NCI-H345 (cell line): ENCODE data around the gene TCP11.

Experiments
- DNase-seq: peaks from one replicate; lab custom pipeline; 2025; lab: John Stamatoyannopoulos, UW

The TCP11 gene

DNA sequence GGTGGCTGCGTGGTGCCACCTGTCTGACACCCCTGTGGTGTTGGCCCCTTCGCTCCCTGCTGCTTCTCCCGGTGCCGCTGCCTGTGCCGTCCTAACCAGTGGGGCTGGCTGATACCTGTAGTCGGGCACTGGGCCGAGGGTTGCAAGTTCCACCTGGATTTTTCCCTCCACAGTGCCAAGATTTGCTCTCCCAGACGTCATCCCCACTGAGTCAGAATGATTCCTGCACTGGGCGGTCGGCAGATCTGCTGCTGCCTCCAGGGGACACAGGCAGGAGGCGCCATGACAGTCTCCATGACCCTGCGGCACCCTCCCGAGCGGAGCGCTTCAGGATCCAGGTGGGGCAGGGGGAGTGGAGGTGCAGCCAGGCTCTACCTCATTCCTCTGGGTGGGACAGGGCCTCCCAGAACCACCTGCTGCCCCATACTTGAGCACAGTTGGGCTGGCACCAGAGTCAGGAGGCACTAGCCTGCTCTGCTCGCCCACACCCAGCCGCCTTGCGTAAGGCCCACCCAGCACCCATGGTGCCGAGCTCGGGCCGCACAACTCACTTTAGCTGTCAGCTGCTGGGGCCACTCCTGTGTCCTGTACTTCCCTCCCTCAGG lies 60.2 kb downstream of the TCP11 start:
- no peak for DNase-seq

DNA sequence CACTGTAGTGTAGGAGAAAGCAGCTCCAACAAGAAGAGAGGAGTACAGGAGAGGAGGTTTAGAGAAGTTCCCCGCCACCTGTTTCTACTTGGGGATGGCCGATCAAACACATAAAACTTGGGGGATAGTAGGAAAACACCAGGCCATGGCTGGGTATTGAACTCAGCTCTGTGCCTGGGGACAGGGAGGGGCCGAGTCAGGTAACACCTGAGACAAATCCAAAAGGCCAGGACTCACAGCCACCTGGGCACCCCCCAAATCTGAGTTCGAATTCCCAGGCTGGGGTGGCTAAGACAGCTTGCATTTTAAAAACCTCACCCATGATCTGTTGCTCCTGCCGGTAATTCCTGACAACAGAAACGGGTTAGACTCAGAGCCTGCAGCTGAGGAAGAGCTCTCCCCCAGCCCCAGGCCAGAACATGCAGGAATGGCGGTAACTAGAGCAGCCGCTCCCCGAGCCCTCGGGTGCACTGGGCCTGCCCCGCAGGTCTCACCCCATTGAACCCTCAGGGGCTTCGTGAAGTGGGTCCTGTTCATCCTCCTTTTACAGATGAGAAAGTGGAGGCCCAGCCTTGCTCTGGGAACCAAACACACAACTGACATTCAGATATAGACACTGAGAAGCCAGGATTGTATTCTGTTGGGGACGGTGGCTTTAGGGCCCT lies 61.0 kb downstream of the TCP11 start:
- no peak for DNase-seq

DNA sequence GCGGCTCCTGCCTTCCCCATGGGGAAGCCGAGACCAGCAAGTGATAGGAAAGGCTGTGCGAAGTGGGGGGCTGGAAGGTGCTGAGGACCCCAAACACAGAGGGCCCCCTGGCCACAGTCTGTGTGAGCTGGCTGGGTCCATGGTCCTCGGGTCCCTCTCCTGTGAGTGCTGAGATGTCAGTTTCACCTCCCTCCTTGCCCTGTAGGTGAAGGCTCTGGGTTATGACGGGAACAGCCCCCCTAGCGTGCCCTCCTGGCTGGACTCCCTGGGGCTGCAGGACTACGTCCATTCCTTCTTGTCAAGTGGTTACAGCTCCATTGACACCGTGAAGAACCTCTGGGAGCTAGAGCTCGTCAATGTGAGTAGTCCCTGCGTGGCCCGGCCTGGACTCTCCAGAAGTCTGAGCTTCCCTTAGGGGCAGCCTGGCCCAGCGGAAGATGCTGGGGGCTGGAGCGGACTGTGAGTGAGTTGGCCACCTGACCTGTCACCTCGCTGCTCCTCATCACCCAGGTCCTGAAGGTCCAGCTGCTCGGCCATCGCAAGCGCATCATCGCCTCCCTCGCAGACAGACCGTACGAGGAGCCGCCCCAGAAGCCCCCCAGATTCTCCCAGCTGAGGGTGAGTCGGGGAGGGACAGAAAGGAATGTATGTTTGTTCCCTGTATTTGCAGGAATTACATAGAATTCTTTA lies 61.7 kb downstream of the TCP11 start:
- no peak for DNase-seq

DNA sequence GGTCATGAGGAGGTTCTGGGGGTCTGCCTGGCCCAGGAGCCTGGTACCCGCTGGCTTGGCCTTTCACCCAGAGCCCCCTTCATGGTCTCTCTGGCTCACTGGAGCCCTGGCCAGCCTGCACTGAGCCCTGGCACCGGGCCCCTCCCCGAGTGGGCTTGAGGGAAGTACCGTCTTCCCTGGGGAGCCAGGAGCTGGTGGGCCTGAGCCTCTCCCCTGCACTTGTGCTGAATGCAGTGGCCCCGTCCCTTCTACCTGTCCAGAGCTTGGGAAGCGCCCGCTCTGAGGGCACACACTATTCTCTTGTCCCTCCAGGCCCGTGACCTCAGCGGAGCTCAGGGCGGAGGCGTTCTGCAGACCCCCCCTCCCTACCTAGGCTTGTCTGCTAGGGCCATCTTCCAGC lies 62.2 kb downstream of the TCP11 start:
- no peak for DNase-seq

DNA sequence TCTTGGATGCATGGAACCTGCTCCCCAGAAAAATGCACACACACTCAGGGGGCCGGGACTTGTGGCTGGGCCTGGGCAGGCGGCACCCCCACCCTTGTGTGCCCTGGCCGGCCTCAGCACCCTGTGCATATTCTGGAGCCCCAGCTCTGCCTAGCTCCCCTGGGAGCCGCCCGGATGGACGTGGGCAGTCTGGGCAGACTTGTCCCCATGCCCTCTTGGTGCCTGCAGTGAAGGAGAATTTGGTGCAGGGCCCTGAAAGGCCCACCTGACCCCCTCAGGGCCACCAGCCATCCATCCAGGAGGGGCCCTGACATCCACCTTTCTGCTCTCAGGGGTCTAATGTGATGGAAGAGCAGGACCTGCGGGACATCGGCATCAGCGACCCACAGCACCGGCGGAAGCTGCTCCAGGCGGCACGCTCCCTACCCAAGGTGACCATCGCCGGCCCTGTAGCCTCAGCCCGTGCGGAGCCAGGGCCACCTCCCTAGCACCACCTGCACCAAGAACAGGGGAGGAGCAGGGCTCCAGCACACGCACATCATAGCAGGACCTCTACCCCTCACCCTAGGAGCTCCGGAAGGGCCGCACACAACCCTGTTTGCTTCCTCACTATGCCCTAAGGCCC lies 62.8 kb downstream of the TCP11 start:
- DNase-seq = no peak

DNA sequence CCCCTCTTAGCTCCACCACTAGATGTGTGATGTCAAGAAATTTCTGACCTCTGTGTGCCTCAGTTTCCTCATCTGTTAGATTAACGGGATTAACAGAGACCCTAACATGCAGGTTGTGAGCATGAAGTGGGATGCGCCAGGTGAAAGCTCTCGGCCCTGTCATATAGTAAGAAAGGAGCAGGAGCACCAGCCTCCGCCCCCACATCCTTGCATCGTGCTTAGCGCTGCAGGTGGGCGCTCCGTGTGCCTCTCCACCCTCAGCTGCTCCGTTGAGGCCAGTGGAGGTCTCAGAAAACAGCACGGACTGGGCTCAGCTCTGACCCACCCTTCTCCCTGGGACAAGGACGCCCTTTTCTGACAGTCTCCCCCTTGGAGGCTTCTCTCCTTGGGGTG lies 63.4 kb downstream of the TCP11 start:
- DNase-seq = no peak

DNA sequence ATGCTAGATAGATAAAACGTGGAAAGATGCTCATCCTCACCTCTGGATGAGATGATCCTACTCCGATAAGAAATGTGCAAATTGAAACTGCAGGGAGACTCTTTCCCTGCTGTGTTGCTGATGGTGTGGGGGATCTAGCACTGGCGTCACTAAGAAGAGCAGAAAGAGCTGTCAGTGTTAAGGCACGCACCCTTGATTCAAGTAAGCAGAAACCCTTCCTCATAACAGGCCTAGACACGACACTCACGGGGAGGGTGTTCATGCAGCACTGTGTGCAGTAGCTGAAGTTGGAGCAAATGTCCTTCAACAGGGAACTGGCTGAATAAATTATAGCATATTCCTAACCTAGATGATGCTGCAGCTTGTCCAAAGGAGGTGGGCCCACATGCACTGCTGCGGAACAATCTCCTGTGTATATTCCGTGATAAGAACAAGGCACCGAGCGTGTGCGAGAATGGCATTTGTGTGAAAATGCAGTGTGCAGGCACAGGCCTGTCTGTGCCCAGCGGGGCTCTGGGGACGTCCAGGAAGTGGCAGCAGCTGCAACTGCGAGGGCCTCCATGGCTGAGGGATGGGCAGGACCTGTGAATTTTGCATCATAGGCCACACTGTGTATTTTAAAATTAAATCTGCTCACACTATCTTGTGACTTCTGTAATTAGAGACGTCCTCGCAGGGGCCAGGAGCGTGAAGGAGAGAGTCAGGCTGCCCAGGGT lies 64.0 kb downstream of the TCP11 start:
- peak; percentile 80 for DNase-seq

DNA sequence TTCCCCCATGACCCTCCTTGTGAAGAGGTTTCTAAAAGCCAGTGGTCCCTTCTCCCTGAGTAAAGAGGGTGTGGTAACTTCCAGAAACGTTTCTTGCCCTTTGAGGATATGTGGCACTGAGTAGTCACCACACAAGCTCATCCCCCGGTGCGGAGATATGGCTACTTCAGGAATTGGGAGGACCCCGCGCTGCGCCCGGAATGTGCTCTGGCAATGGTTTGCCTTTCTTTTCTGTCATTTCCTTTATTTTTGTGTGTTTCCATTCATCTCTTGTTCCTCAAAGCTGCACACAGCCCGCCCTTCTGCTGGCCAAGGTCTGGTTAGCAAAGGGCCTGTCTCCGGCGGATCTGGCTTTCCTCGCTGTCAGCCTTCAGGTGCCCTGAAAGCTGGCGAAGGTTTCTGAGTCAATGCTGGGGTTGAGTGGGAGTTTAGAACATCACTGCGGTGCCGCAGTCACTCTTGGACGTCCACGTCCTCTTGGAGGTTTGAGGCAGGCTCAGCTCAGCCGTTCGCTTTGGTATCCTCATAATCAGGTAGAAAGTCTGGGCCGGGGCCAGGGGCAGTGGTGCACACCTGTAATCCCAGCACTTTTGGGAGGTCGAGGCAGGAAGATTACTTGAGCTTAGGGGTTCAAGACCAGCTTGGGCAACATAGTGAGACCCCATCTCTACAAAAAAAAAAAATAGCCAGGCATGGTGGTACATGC lies 67.2 kb downstream of the TCP11 start:
- DNase-seq = no peak

DNA sequence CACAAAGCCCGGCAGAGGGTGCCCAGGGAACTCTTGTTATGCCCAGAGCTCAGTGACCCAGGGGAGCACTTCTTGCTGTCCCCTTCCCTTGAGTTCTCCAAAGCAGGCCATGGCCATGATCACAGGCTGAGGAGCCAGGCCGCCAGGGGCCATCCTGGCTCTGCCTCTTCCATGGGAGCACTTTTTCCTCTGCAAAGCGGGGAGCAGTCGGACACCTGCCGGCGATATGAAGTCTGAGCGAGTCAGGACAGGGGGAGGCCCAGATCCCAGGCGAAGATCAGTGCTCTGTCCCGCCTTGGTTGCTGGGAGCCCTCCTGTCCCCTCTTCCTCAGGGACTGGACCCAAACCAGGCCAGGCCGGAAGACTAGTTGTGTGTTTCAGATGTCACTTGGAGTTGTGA lies 67.9 kb downstream of the TCP11 start:
- no peak for DNase-seq

DNA sequence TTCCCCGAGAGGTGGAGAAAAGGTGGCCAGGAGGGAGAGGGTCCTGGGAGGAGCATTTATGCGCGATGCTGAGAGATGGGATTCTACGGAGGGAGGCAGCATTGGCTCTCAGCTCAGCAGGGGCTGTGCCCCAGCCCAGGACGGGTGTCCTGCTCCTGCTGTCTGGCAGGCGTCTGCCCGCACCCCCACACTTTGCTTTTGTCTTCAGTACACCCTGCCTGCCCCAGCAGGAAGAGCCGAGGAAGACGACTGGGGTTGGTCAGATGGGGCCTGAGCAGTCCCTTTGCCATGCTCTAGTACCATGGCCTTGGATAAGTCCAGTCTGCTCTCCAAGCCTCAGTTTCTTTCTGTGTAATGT lies 68.5 kb downstream of the TCP11 start:
- no peak for DNase-seq

DNA sequence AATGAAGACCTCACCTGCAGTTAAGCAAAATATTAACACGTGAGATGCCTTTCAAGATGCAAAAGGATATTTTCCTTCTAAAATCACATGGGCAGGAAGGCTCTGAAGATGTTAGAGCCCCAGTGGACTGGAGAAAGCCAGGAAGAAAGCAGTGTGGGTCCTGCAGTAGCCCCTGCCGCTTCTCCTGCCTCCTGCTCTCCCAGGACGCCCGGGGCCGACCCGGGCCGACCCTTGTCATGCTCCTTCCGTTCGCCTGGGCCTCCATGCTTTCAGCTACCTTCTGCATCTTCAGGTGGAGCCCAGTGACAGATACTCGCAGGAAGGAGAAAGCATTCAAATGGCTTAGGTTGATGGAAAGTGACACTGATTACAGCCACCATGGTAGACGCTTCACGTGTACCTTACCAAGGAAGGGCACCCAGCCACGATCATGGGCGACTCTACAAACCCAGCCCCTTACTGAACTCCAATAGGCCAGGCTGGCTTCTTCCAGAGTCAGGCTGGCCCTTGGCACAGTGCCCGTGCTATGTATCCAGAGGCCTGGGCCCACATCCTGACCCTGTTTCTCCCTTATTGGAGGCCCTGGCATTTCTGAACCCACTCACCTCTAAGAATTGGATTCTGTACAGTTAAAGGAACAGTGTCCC lies 69.0 kb downstream of the TCP11 start:
- DNase-seq = no peak

DNA sequence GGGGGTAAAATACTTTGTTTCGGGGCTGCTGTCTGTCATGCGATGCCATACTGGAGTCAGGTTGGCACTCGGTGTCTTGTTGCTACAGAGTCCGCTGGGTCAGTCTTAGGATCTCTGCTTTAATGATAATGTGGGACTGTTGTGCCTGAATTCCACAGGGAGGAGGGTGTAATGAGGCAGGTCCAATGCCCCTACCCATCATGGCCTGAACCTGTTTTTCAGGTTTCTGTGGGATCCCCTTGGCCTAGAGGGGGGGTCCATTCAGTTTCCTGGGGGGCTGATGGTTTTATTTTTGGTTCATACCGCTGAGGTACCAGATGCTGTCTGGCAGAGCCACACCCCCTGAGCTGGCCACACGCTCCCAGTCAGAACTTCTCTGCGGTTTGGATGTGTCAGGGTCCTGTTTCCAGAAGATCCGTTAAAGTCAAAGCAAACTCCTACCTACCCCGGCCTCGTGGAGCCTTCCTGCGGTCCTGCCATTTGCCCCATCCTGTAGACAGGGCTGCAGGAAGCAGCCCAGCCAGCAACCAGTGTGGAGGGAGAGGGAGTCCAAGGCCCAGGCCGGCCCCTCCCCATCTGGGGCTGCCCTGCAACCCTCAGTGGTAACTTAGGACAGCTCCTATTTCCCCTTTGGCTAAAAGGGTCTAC lies 69.7 kb downstream of the TCP11 start:
- no peak for DNase-seq

DNA sequence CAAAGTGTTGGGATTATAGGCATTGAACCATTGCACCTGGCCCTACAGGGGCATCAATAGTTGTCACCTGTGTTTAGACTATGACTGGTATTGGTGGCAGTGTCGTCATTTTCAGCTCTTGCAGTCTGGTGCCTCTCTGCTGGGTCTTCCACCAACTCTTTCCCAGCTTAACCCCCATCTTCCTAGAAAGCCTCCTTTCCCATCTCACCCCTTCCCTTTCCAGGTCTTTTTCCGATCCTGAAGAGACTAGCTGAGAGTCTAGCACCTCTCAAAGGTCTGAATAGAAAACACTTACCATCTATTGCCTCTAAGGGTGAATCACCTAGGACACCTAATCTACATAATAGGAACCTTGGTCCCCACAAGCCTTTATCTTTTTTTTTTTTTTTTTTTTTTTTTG lies 71.0 kb downstream of the TCP11 start:
- no peak for DNase-seq

DNA sequence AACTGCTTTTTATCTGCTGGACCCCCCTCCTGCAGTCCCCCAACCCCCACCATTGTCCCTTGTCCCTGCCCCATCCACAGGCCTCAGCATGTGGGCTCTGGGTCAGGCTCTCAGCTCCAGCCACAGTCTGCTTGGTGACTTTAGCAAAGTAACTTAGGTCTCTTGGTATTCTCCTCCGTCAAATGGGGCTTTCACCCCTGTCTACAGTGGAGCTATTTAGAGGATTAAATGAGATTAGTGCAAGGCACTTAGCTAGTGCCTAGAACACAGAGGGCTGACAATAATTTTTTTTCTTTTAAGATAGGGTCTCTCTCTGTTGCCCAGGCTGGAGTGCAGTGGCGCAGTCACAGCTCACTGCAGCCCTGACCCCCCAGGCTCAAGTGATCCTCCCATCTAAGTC lies 71.9 kb downstream of the TCP11 start:
- DNase-seq = no peak

DNA sequence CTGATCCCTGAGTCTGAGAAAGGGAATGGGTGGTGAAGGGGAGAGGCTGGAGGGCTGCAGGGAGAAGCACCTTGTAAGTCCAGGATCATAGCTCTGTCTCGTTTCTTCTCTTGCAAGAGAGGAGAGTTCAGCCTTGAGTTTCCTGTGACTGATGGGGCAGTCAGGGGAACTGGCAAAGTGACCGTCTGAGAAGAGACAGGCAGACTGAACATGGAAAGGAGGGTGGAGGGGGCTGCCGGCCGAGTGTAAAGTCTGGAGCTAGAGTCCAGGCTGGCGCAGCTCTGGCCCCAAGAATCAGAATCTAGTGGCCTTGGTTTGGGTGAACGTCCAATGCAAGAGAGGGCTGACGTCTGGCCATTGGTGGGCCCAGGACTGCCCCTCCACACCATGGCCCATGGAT lies 72.5 kb downstream of the TCP11 start:
- DNase-seq = no peak

DNA sequence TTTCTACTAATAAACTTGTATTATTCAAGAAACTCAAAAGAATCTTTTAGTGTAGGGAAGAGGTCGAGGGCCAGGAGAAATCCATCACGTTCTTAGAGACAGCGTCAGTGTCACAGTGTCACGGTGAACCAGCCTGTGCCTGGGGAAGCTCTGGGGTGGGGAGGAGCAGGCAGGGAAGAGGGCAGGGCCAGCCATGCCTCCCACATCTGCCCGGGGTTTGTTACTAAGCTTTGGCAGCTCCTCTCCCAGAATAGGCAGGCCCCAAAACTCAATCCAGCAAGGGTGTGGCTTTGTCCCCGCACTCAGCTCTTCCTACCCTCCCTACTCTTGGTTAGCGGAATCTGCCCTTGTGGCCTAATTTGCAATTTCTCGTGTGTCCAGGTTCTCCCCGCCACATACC lies 72.9 kb downstream of the TCP11 start:
- DNase-seq = no peak
